GM12878 (cell line): ENCODE results near the gene VSIG10L. TPM values are rescaled to one million over a fixed set of nuclear protein-coding genes. Genes with fewer than 3 reads are reported as not detected.

Experiments
- ATAC-seq: fragments of 200-7000 bp; cut with Tn5 transposase; 3 replicates; pipeline ENCODE4 v1.9.1; 2020; ENCODE audit warnings: mild to moderate bottlenecking, moderate library complexity
- BruUV-seq: library from RNA; stranded (reverse); fragments of 400-500 nt; replicated peaks from 2 replicates; lab custom pipeline; 2021; lab: Mats Ljungman, UMichigan
- CTCF ChIA-PET: fragments of 300-600 bp; sonication (Branson Sonifier 250); formaldehyde crosslinking; extraction: SDS; loops from one replicate; lab custom pipeline; 2021; ENCODE audit warnings: inconsistent platforms; lab: Yijun Ruan, JAX
- POLR2A ChIA-PET: fragments of 350-600 bp; formaldehyde crosslinking; extraction: SDS; loops from one replicate; lab custom pipeline; 2021; ENCODE audit warnings: inconsistent platforms; lab: Charles Lee
- RAD21 ChIA-PET: fragments of 300-600 bp; sonication (Branson Sonifier 250); formaldehyde crosslinking; loops from one replicate; lab custom pipeline; 2023; ENCODE audit warnings: antibody characterized with exemption; ENCODE audit not compliant: unreplicated experiment; lab: Charles Lee
- SMC1A ChIA-PET: fragments of 300-600 bp; sonication (Branson Sonifier 250); formaldehyde crosslinking; loops from one replicate; lab custom pipeline; 2023; ENCODE audit not compliant: unreplicated experiment, uncharacterized antibody; lab: Charles Lee
- DNase-seq: peaks from one replicate; pipeline ENCODE4 v3.0.0-alpha.2; 2011; ENCODE audit warnings: low read depth, low spot score
- FAIRE-seq: peaks from 3 replicates; lab custom pipeline; 2011; peaks lifted over from hg19 to GRCh38; lab: Jason Lieb, UNC
- H2AFZ ChIP-seq: 2 replicates; pipeline ENCODE4 v1.6.0; 2011; ENCODE audit warnings: low read depth, low read length, control low read depth; ENCODE audit not compliant: control insufficient read depth
- H3K27ac ChIP-seq: 2 replicates; pipeline ENCODE4 v1.5.1; 2011; ENCODE audit warnings: control low read depth; ENCODE audit not compliant: control insufficient read depth, insufficient read depth
- H3K27me3 ChIP-seq, 2 experiments: replicated peaks in 1 of 2; 2 replicates each; pipeline versions ENCODE4 v1.6.0 to v1.6.1; 2011; ENCODE audit warnings: low read length in 1 of 2; ENCODE audit not compliant: control insufficient read depth in 2 of 2, insufficient read depth in 2 of 2
- H3K36me3 ChIP-seq, 2 experiments: 2 replicates each; pipeline ENCODE4 v1.5.1; 2011; ENCODE audit warnings: low read length in 1 of 2; ENCODE audit not compliant: control insufficient read depth in 2 of 2, insufficient read depth in 2 of 2
- H3K4me1 ChIP-seq: 2 replicates; pipeline ENCODE4 v1.6.1; 2011; ENCODE audit warnings: mild to moderate bottlenecking, low read length, moderate library complexity, mixed read lengths; ENCODE audit not compliant: control insufficient read depth, insufficient read depth
- H3K4me2 ChIP-seq: 2 replicates; pipeline ENCODE4 v1.6.0; 2011; ENCODE audit warnings: control low read depth; ENCODE audit not compliant: control insufficient read depth, insufficient read depth
- H3K4me3 ChIP-seq: fragments of 200-600 bp; sonication (generic); 2 replicates; pipeline ENCODE4 v1.5.1; 2016
- H3K79me2 ChIP-seq: 2 replicates; pipeline ENCODE4 v1.6.0; 2011; ENCODE audit warnings: low read length; ENCODE audit not compliant: control insufficient read depth, insufficient read depth
- H3K9ac ChIP-seq: 2 replicates; pipeline ENCODE4 v1.8.0; 2011; ENCODE audit warnings: low read length, control low read depth, mixed read lengths; ENCODE audit not compliant: control insufficient read depth, insufficient read depth
- H3K9me3 ChIP-seq: replicated peaks from 3 replicates; pipeline ENCODE4 v1.5.1; 2011; ENCODE audit warnings: mild to moderate bottlenecking, low read length; ENCODE audit not compliant: control insufficient read depth, insufficient read depth
- H4K20me1 ChIP-seq: 2 replicates; pipeline ENCODE4 v1.6.0; 2011; ENCODE audit not compliant: control insufficient read depth, insufficient read depth
- KAT2A ChIP-seq: conservative IDR thresholded peaks from 2 replicates; pipeline ENCODE4 v1.6.1; 2011; ENCODE audit warnings: low read depth, low read length; ENCODE audit not compliant: control insufficient read depth
- NBN ChIP-seq: fragments of 450-650 bp; IDR thresholded peaks from 2 replicates; pipeline ENCODE4 v1.6.1; 2016
- SMAD5 ChIP-seq: IDR thresholded peaks from 2 replicates; pipeline ENCODE4 v1.6.1; 2016; ENCODE audit warnings: antibody characterized with exemption, low read depth
- SP1 ChIP-seq: IDR thresholded peaks from one replicate; pipeline ENCODE4 v1.6.1; 2011; ENCODE audit warnings: low read depth, low read length
- WGBS: methylation state at CpG from one replicate; pipeline ENCODE4 v1.1.6; 2016; ENCODE audit warnings: low lambda C conversion rate; ENCODE audit not compliant: insufficient replicate concordance, insufficient coverage; ENCODE audit errors: missing lambda C conversion rate; 5-methylcytosine and 5-hydroxymethylcytosine counted together
- in situ Hi-C: fragments of 300-500 bp; cut with MboI; formaldehyde crosslinking; loops from 9 replicates; pipeline ENCODE4 v1.14.3; 2018; ENCODE audit warnings: mixed read lengths
- intact Hi-C: fragments of 100-400 bp; cut with micrococcal nuclease; formaldehyde crosslinking; loops from one replicate; pipeline ENCODE4 v1.14.2; 2022; ENCODE audit not compliant: unreplicated experiment
- polyA plus RNA-seq, 11 experiments: library from polyadenylated mRNA; depleted of rRNA in 4 of 11; unstranded in 6 of 11; stranded (reverse) in 5 of 11; fragments of >200 nt; fragmentation: Nextera tagmentation in 4 of 11; fragmentation: Illumina TruSeq in 1 of 11; extraction: Ambion mirVana in 4 of 11; extraction: Trizol in 1 of 11; gene quantifications; 1 replicate in 1 of 11; 2 replicates in 10 of 11; pipeline versions ENCODE4 v1.2.1 to v1.2.3, GENCODE V29; 2011 to 2016; ENCODE audit warnings: inconsistent platforms in 2 of 11, missing spikeins in 2 of 11, low read depth in 1 of 11
- total RNA-seq, 4 experiments: library from RNA; depleted of rRNA in 3 of 4; stranded (reverse); fragments of >200 nt in 3 of 4; fragmentation: Illumina TruSeq in 1 of 4; extraction: Trizol in 1 of 4; gene quantifications; 2 replicates each; pipeline versions ENCODE4 v1.2.1 to v1.2.3, GENCODE V29; 2013 to 2021
- TF ChIP-seq, protein P1 (sequence below): fragments of 450-650 bp; IDR thresholded peaks from 2 replicates; pipeline ENCODE4 v1.6.1; 2016; ENCODE audit warnings: mild to moderate bottlenecking, moderate library complexity, borderline replicate concordance

Gene VSIG10L
- total and polyA plus RNA-seq, 10 of the 15 experiments (the other 5 are each of a cell fraction or from before 2014, with no cell fraction given) = 0.09 to 0.93 (median 0.49) TPM

DNA sequence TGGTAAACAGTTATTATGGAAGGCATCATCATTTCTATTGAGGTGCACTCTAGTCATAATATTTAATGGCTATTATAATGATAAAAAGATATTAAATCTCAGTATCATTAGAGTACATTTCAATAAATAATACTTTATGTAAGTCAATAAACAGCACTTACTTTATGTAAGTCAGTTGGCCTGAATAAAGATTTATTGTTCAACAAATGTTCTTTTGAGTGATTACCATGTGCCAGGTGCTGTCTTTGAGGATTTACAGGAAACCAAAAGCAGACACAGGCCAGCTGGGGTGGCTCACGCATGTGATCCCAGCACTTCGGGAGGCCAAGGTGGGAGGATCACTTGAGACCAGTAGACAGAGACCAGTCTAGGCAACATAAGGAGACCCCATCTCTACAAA, 35.5 kb upstream of the VSIG10L start:
- intact Hi-C loops = no loop called here
- H3K79me2 ChIP-seq = no peaks in the 10 kb centered on the region
- DNase-seq (no peak), ATAC-seq (no peak), FAIRE-seq (no peak)
- H3K9me3 ChIP-seq = no peaks in the 10 kb centered on the region
- no peak overlapping the region for H3K27ac ChIP-seq
- H3K4me2 ChIP-seq = no peak overlapping the region
- H3K4me1 ChIP-seq = peaks cover 27% of the 10 kb centered on the region
- no peak overlapping the region for H2AFZ ChIP-seq
- no peak overlapping the region for H3K4me3 ChIP-seq
- SMC1A ChIA-PET = interaction anchor here (0.6 to 1.6 kb wide), 2 partner anchors 36 to 293 kb away, joined by 3 to 4 read pairs; partner anchors contain the start of gene VSIG10L
- no peaks in the 10 kb centered on the region for H3K36me3 ChIP-seq
- WGBS = 84% methylated on average over 2 of the region's 2 CpGs
- H3K27me3 ChIP-seq = no peaks in the 10 kb centered on the region
- in situ Hi-C loops = loop anchor here (25.0 kb wide), 1 partner anchor 1160 kb away; the partner anchor contains the start of gene ZNF808
- no peak for TF ChIP-seq NBN
- no peak for TF ChIP-seq SP1
- TF ChIP-seq, protein P1, sequence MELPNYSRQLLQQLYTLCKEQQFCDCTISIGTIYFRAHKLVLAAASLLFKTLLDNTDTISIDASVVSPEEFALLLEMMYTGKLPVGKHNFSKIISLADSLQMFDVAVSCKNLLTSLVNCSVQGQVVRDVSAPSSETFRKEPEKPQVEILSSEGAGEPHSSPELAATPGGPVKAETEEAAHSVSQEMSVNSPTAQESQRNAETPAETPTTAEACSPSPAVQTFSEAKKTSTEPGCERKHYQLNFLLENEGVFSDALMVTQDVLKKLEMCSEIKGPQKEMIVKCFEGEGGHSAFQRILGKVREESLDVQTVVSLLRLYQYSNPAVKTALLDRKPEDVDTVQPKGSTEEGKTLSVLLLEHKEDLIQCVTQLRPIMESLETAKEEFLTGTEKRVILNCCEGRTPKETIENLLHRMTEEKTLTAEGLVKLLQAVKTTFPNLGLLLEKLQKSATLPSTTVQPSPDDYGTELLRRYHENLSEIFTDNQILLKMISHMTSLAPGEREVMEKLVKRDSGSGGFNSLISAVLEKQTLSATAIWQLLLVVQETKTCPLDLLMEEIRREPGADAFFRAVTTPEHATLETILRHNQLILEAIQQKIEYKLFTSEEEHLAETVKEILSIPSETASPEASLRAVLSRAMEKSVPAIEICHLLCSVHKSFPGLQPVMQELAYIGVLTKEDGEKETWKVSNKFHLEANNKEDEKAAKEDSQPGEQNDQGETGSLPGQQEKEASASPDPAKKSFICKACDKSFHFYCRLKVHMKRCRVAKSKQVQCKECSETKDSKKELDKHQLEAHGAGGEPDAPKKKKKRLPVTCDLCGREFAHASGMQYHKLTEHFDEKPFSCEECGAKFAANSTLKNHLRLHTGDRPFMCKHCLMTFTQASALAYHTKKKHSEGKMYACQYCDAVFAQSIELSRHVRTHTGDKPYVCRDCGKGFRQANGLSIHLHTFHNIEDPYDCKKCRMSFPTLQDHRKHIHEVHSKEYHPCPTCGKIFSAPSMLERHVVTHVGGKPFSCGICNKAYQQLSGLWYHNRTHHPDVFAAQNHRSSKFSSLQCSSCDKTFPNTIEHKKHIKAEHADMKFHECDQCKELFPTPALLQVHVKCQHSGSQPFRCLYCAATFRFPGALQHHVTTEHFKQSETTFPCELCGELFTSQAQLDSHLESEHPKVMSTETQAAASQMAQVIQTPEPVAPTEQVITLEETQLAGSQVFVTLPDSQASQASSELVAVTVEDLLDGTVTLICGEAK = peak; percentile 79
- TF ChIP-seq SMAD5 = no peak
- TF ChIP-seq KAT2A = no peak
- no TSS peak for BruUV-seq
- CTCF ChIA-PET = interaction anchor here (1.1 kb wide), 1 partner anchor 18 kb away, joined by 4 read pairs; no protein-coding TSS in a partner anchor
- H3K9ac ChIP-seq = no peak overlapping the region
- POLR2A ChIA-PET = interaction anchor here (1.0 to 1.7 kb wide), 2 partner anchors 10 to 17 kb away, joined by 5 to 7 read pairs; no protein-coding TSS in a partner anchor
- RAD21 ChIA-PET = interaction anchor here (1.0 kb wide), 2 partner anchors 12 to 38 kb away, joined by 3 to 4 read pairs; no protein-coding TSS in a partner anchor
- no peaks in the 10 kb centered on the region for H4K20me1 ChIP-seq
